Mesothelial cell of epicardium (in vitro differentiated cells): ENCODE results near the gene SLC9A4. TPM values are rescaled to one million over a fixed set of nuclear protein-coding genes. Genes with fewer than 3 reads are reported as not detected.

Source experiments
- DNase-seq, 2 experiments: peaks; one replicate each; pipeline ENCODE4 v3.0.0; 2021; ENCODE audit warnings: low spot score in 2 of 2; ENCODE audit not compliant: unreplicated experiment in 2 of 2
- H3K27ac Mint-ChIP-seq: 2 replicates; pipeline ENCODE4 v1.8.0; 2021; ENCODE audit warnings: mixed read lengths
- H3K27me3 Mint-ChIP-seq: 2 replicates; pipeline ENCODE4 v1.8.0; 2021; ENCODE audit warnings: low read depth, mixed read lengths
- H3K36me3 Mint-ChIP-seq: 2 replicates; pipeline ENCODE4 v1.8.0; 2021; ENCODE audit warnings: mixed read lengths
- H3K4me1 Mint-ChIP-seq: 2 replicates; pipeline ENCODE4 v1.8.0; 2021; ENCODE audit warnings: mixed read lengths
- H3K4me3 Mint-ChIP-seq: 2 replicates; pipeline ENCODE4 v1.8.0; 2021; ENCODE audit warnings: mild to moderate bottlenecking, moderate library complexity, mixed read lengths
- H3K9me3 Mint-ChIP-seq: 2 replicates; pipeline ENCODE4 v1.8.0; 2021; ENCODE audit warnings: mixed read lengths
- CTCF ChIP-seq: fragments of 200-600 bp; sonication (generic); IDR thresholded peaks from one replicate; pipeline ENCODE4 v1.5.0; 2021; ENCODE audit warnings: antibody characterized with exemption; ENCODE audit not compliant: unreplicated experiment
- total RNA-seq: library from RNA; stranded (reverse); gene quantifications from 3 replicates; pipeline ENCODE4 v1.2.1, GENCODE V29; 2021

SLC9A4 gene
- total RNA-seq, 1 donor from 2014 or later, result 0.07 TPM

GRCh38 chr2:102439065-102439695 lies 33.8 kb upstream of the SLC9A4 start:
- DNase-seq, result no peak
- Mint-ChIP-seq H3K4me1 (peaks cover 10% of the 10 kb centered on the region), H3K27me3 (peaks cover 10% of the 10 kb centered on the region), H3K36me3 (no peaks in the 10 kb centered on the region), H3K4me3 (no peak overlapping the region), H3K9me3 (no peaks in the 10 kb centered on the region), H3K27ac (no peak overlapping the region)
- no peak for TF ChIP-seq CTCF

DNA sequence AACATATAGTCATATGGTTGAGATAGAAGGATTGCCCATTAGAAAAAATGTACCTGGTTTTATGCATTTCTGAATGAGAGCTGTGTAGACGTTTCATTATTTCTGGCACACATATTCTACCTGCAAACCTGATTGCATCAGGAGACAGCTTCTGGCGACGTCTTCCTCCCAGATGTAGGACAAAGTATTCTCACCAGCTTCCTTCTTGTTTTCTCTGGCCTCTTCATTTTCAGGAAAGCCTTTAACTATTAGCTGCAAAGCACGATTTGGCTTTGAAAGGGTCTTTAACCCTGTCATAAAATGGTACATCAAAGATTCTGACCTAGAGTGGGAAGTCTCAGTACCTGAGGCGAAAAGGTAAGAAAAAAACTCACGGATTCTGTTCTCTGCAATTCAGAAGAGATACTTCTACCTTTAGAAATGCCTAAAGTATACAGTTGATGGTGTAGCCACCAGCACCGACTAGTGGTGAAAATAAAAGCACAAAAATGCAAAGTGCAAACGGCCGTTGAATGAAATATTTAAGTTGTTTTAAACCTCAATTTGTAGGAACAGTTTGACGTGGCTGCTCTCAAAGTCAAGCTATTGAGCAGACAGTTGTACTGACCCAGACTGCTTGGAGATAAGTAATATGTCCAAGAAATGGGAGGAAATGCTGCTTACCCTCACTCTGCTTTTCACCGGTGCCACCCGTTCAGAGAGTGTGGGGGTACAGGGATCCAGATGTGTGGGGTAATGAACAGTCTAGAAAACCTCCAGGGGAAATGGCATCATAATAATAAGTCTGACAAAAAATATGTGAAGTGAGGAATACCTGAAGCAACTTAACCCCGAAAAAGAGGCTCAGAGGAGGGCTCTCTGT lies 29.8 kb upstream of the SLC9A4 start:
- Mint-ChIP-seq H3K4me1 (peaks cover 2% of the 10 kb centered on the region), H3K27me3 (peaks cover 12% of the 10 kb centered on the region), H3K4me3 (no peak overlapping the region), H3K9me3 (no peaks in the 10 kb centered on the region), H3K36me3 (no peaks in the 10 kb centered on the region), H3K27ac (no peak overlapping the region)
- TF ChIP-seq CTCF, result peak; percentile 64
- no peak for DNase-seq

DNA sequence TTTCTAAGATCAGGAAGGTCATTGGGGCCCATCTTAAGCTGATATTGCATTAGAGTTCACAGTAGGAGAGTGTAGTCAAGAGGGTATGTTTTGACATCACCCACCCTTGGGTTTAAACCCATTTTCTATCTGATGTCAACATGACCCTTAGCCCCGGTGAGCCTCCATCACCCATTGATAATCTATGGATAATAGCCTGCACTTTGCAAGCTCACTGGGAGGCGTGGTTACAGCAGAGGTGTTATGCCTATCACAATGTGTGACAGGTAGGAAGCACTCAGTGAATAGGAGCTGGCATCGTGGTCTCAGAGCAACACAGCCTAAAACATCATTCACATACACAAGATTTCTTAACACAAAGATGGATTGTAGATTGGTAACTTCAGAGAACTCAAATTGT lies 28.8 kb upstream of the SLC9A4 start:
- H3K27ac Mint-ChIP-seq, result no peak overlapping the region
- no peak for TF ChIP-seq CTCF
- H3K36me3 Mint-ChIP-seq, result no peaks in the 10 kb centered on the region
- DNase-seq, result no peak
- peaks cover 12% of the 10 kb centered on the region for H3K27me3 Mint-ChIP-seq
- no peaks in the 10 kb centered on the region for H3K9me3 Mint-ChIP-seq
- H3K4me1 Mint-ChIP-seq, result peaks cover 2% of the 10 kb centered on the region
- no peak overlapping the region for H3K4me3 Mint-ChIP-seq

DNA sequence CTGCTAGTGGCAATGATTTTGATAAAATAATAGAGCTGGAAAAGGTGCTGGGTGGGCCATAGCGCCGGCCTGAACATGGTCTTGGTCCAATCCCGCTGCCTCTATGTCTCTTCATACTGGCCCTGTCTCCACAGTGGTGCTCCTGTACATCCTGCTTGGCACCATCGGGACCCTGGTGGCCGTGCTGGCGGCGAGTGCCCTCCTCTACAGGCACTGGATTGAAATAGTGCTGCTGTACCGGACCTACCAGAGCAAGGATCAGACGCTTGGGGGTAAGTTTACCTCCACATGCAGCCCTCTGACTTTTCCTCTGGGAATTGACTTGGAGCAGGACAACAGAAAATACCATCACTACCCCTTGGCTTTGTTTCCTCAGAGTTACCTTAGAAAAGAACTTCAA lies 26.1 kb upstream of the SLC9A4 start:
- Mint-ChIP-seq H3K4me1 (peaks cover 2% of the 10 kb centered on the region), H3K36me3 (no peaks in the 10 kb centered on the region), H3K27ac (no peak overlapping the region), H3K9me3 (no peaks in the 10 kb centered on the region), H3K27me3 (peaks cover 24% of the 10 kb centered on the region), H3K4me3 (no peak overlapping the region)
- DNase-seq, result no peak
- no peak for TF ChIP-seq CTCF

- H3K36me3 Mint-ChIP-seq, result no peaks in the 10 kb centered on the region
- TF ChIP-seq CTCF, result peak; percentile 62
Measured at GRCh38 chr2:102449370-102449974, 23.6 kb upstream of the SLC9A4 start.

More at GRCh38 chr2:102449370-102449974, 23.6 kb upstream of the SLC9A4 start:
- Mint-ChIP-seq H3K27me3 (peaks cover 23% of the 10 kb centered on the region), H3K27ac (no peak overlapping the region), H3K9me3 (no peaks in the 10 kb centered on the region), H3K4me3 (no peak overlapping the region), H3K4me1 (no peaks in the 10 kb centered on the region)
- DNase-seq, result peak in 1 of 2 experiments; percentile 60
